Effector memory CD4-positive, alpha-beta T cell (primary cell): Measurements from ENCODE around the gene ARHGEF3.

Experiments
- DNase-seq, 3 donors: peaks; one replicate each; pipeline ENCODE4 v3.0.0-alpha.2; 2020
- H3K27ac ChIP-seq: 2 replicates; pipeline ENCODE4 v1.7.0; 2013; ENCODE audit warnings: mild to moderate bottlenecking, low read length, moderate library complexity; ENCODE audit not compliant: insufficient read depth, poor library complexity, severe bottlenecking
- H3K27me3 ChIP-seq: replicated peaks from 2 replicates; pipeline ENCODE4 v1.7.0; 2013; ENCODE audit warnings: mild to moderate bottlenecking, low read length; ENCODE audit not compliant: insufficient read depth, control insufficient read depth, poor library complexity, severe bottlenecking
- H3K36me3 ChIP-seq: 2 replicates; pipeline ENCODE4 v1.7.0; 2013; ENCODE audit warnings: mild to moderate bottlenecking, low read length, moderate library complexity; ENCODE audit not compliant: control insufficient read depth, insufficient read depth
- H3K4me1 ChIP-seq: 2 replicates; pipeline ENCODE4 v1.7.0; 2013; ENCODE audit warnings: low read length, mild to moderate bottlenecking; ENCODE audit not compliant: control insufficient read depth, insufficient read depth, poor library complexity, severe bottlenecking
- H3K4me3 ChIP-seq: 2 replicates; pipeline ENCODE4 v1.7.0; 2013; ENCODE audit warnings: low read length, low read depth, mild to moderate bottlenecking; ENCODE audit not compliant: insufficient read depth, poor library complexity, severe bottlenecking
- H3K9me3 ChIP-seq: 2 replicates; pipeline ENCODE4 v1.7.0; 2013; ENCODE audit warnings: mild to moderate bottlenecking, low read length, moderate library complexity; ENCODE audit not compliant: control insufficient read depth

ARHGEF3 gene

DNA sequence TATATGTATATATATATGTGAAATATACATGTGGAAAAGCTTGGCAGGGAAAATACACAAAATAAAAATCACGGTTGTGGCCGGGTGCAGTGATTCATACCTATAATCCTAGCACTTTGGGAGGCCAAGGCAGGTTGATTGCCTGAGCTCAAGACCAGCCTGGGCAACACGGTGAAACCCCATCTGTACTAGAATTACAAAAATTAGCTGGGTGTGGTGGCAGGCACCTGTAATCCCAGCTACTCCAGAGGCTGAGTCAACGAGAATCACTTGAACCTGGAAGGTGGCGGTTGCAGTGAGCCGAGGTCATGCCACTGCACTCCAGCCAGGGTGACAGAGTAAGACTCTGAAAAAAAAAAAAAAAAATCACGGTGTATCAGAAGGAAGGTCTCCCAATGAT is 20.8 kb upstream of the ARHGEF3 start:
- Histone ChIP-seq H3K27me3 (no peaks in the 10 kb centered on the region), H3K4me3 (no peak overlapping the region), H3K9me3 (no peaks in the 10 kb centered on the region), H3K27ac (no peak overlapping the region), H3K36me3 (no peaks in the 10 kb centered on the region), H3K4me1 (peaks cover 26% of the 10 kb centered on the region)
- no peak for DNase-seq

DNA sequence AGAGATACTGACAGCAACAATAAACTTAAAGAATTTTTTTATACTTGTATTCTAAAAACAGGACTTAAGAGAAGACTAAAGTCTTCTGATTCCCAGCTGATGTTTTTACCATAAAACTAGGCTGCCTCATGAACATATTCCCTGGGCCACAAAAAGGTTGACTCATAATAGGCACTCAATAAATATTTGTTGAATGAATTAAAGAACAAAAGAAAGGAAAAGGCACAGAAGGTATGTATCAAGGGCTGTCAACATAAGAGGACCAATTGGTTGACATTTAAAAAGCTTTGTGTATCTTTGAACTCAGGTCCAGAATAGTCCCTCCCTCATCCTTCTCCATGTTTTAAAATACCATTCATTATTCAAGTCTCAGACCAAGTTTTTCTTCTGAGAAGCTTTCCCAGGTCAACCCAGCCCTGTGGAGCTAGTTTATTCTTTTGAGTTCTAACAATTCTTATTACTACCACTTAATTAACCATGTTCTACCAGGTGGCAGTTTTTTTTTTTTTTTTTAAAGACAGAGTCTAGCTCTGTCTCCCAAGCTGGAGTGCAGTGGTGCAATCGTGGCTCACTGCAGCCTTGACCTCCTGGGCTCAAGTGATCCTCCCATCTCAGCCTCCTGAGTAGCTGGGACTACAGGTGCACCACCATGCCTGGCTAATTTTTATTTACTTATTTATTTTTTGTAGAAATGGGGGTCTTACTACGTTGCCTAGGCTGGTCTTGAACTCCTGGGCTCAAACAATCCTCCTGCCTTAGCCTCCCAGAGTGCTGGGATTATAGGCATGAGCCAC is 17.5 kb upstream of the ARHGEF3 start:
- Histone ChIP-seq H3K36me3 (no peaks in the 10 kb centered on the region), H3K4me3 (no peak overlapping the region), H3K27ac (no peak overlapping the region), H3K9me3 (no peaks in the 10 kb centered on the region), H3K27me3 (no peaks in the 10 kb centered on the region), H3K4me1 (peaks cover 25% of the 10 kb centered on the region)
- no peak for DNase-seq

DNA sequence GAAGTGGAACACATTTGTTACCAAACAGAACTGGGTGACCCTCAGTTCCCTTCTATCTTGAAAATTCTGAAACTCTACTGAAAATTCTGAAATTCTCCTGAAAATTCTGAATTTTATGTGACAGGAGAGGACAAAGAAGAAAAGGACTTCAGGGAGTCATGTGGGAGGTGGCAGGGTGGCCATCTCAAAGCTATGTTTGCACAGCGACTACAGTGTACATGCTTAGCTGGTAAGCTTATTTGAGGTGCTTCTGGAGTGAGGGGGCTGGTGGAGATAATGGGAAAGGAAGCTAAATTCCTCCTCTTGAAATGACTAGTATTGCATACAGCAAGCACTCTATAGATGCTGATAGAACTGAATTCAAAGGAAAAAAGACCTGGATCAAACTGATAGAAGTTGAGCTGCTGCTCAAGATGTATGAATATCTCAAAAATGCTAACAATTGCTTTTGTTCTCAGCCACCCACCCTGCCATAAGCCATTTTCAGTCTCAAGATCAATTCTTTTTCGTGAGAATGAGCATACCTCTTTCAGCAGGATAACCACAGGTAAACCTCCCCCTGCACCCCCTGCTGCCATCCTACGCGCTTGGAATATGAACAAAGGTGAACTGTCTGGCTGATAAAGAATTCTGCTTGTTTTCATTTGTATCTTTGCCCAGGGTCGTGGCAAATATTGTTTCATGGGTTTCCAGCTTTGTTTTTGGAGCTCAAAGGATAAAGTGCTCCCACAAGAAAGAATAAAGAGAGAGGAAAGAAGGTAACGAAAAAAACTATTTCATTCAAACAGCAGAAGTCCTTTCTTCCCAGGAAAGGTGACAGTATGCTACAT is 16.6 kb upstream of the ARHGEF3 start:
- Histone ChIP-seq H3K27ac (no peak overlapping the region), H3K36me3 (no peaks in the 10 kb centered on the region), H3K9me3 (no peaks in the 10 kb centered on the region), H3K27me3 (no peaks in the 10 kb centered on the region), H3K4me1 (peaks cover 21% of the 10 kb centered on the region), H3K4me3 (no peak overlapping the region)
- DNase-seq: no peak

DNA sequence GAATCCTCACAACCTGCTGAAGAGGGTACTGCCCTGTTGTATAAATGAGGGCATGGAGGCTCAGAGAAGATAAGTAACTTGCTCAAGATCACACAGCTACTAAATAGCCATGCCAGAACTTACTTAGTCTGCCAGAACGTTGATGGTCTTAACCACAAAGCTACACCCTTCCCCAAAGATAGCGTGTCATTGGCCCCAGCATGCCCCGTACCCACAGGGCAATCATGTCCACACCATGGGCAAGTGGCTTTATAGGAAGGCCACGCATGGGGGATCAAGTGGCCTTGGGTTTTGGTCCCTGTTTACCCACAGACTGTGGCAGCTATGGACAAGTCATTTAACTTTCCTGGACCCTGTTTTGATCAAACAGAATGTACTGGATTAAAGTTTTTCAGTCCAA is 15.9 kb upstream of the ARHGEF3 start:
- Histone ChIP-seq H3K27me3 (no peaks in the 10 kb centered on the region), H3K4me1 (peaks cover 25% of the 10 kb centered on the region), H3K4me3 (no peak overlapping the region), H3K27ac (no peak overlapping the region), H3K9me3 (no peaks in the 10 kb centered on the region), H3K36me3 (no peaks in the 10 kb centered on the region)
- no peak for DNase-seq

- Histone ChIP-seq H3K27me3 (no peaks in the 10 kb centered on the region), H3K27ac (no peak overlapping the region), H3K36me3 (no peaks in the 10 kb centered on the region), H3K4me1 (peaks cover 40% of the 10 kb centered on the region), H3K4me3 (no peak overlapping the region), H3K9me3 (no peaks in the 10 kb centered on the region)
- no peak for DNase-seq
Observed at GRCh38 chr3:56816061-56816460, 14.3 kb upstream of the ARHGEF3 start.

DNA sequence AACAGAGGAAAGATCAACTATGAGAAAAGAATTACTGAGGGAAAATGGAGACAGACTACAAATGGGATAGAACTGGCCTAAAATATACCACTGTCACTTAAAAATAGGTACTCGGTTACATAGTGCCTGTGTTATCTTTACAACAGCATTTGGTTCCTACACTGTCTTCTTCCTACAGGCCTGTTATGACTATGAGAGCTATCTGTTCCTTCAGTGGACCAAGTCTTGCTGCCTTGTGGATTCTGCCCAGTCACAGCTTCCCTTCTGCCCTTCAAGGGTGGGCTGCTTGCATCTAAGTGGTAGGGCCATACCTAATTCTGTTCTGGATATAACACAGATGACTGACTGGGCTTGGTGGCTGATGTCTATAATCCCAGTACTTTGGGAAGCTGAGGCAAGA is 13.8 kb upstream of the ARHGEF3 start:
- peaks cover 44% of the 10 kb centered on the region for H3K4me1 ChIP-seq
- H3K27ac ChIP-seq: no peak overlapping the region
- DNase-seq: no peak

DNA sequence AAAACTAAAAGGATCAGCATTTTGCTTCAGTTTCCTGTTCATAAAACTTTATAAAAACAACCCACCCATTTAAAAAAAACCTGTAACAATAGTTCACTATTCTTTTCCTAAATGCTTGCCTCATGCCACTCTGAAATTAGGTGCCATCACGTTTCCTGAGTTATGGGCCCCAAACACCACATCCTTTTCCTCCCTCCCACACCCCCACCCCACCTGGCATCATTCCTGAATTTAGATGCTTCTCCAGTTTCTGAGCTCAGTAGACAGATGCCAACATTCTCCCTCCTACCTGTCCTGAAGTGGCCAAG is 11.9 kb upstream of the ARHGEF3 start:
- Histone ChIP-seq H3K36me3 (no peaks in the 10 kb centered on the region), H3K27me3 (no peaks in the 10 kb centered on the region), H3K27ac (peak overlapping the region; percentile 29), H3K9me3 (no peaks in the 10 kb centered on the region), H3K4me1 (peaks cover 42% of the 10 kb centered on the region), H3K4me3 (no peak overlapping the region)
- no peak for DNase-seq

More for the DNA sequence above, 13.8 kb upstream of the ARHGEF3 start:
- Histone ChIP-seq H3K9me3 (no peaks in the 10 kb centered on the region), H3K36me3 (no peaks in the 10 kb centered on the region), H3K27me3 (no peaks in the 10 kb centered on the region), H3K4me3 (no peak overlapping the region)

DNA sequence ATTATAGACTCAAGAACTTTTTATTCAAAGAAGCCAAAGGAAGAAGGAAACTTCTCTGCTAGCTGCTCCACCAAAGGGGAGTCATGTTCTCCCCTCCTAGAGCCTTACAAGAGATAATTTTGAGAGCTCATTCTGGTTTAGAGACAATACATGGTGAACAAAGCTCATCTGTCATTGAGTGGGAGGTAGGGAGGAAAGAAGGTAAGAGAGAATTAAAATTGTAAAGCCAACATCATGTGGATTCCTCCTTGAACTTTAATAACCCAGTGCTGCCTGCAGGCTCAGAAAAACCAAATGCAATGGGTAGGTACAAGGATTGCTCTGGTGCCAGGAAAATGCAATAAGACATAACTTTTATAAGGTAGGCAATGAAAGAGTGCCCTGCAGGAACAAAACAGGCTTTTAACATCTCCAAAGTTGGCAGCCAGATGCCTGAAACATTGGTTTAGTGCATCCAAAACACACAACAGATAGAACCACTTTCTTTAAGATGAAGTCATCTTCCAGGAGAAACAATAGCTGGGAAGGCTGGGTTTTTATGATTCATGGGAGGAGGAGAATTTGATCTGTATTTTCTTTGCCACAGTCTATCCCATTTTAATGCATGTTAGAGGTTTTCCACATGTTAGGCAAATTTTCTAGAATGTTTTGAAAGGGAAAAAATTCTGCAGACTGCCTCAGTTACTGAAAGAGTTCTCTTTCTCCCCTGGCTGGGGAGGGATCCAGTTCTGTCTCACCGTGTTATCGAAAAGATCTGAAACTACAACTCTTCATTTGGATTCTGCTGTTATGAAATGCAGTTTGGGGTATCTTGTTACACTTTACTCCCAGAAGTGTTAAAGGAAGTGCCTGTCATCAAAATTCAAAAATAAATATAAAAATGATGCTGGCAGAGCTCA is 11.3 kb upstream of the ARHGEF3 start:
- peaks cover 40% of the 10 kb centered on the region for H3K4me1 ChIP-seq
- DNase-seq: no peak
- no peaks in the 10 kb centered on the region for H3K36me3 ChIP-seq
- no peak overlapping the region for H3K4me3 ChIP-seq
- H3K9me3 ChIP-seq: no peaks in the 10 kb centered on the region
- no peaks in the 10 kb centered on the region for H3K27me3 ChIP-seq
- H3K27ac ChIP-seq: peak overlapping the region; percentile 35

GRCh38 chr3:56811546-56812202 is 9.9 kb upstream of the ARHGEF3 start:
- Histone ChIP-seq H3K36me3 (no peaks in the 10 kb centered on the region), H3K4me3 (no peak overlapping the region), H3K4me1 (peaks cover 40% of the 10 kb centered on the region), H3K9me3 (no peaks in the 10 kb centered on the region), H3K27ac (peak overlapping the region; percentile 14), H3K27me3 (no peaks in the 10 kb centered on the region)
- no peak for DNase-seq
